Measurements from ENCODE around the gene CDC42BPB. TPM values are rescaled to one million over a fixed set of nuclear protein-coding genes. Genes with fewer than 3 reads are reported as not detected.

CDC42BPB gene
- total and polyA plus RNA-seq, 12 donors = 29.6 to 83.6 (median 69.3) TPM

- Histone ChIP-seq H3K4me1 (no peaks in the 10 kb centered on the region), H3K36me3 (peaks cover 5 to 100% (median 91%) of the 10 kb centered on the region in 9 donors), H3K27me3 (no peaks in the 10 kb centered on the region), H3K9me3 (no peaks in the 10 kb centered on the region), H3K4me3 (no peak overlapping the region), H3K27ac (no peak overlapping the region)
- intact Hi-C loops (cut with DNase I) = no loop called here
- no peak for TF ChIP-seq CTCF (IDR thresholded peaks at IDR 0.05)
- ATAC-seq (no peak), DNase-seq (no peak)
- WGBS, 2 donors = 96% methylated on average over 25 of the region's 25 CpGs
Measured at GRCh38 chr14:102971836-102972606, 85.3 kb downstream of the CDC42BPB start.

GRCh38 chr14:102971314-102971713 lies 86.0 kb downstream of the CDC42BPB start:
- Histone ChIP-seq H3K4me1 (no peaks in the 10 kb centered on the region), H3K9me3 (no peaks in the 10 kb centered on the region), H3K27me3 (no peaks in the 10 kb centered on the region), H3K4me3 (no peak overlapping the region), H3K27ac (no peak overlapping the region), H3K36me3 (peaks cover 5 to 100% (median 90%) of the 10 kb centered on the region in 9 donors)
- no peak for TF ChIP-seq CTCF (IDR thresholded peaks at IDR 0.05)
- no peak for DNase-seq
- 78 to 85% methylated on average over 9 of the region's 9 CpGs for WGBS, 2 donors
- intact Hi-C loops (cut with DNase I) = no loop called here
- ATAC-seq = no peak

- DNase-seq = no peak
- WGBS, 2 donors = 91 to 92% methylated on average over 10 of the region's 10 CpGs
- Histone ChIP-seq H3K27ac (no peak overlapping the region), H3K27me3 (no peaks in the 10 kb centered on the region), H3K4me3 (no peak overlapping the region), H3K9me3 (no peaks in the 10 kb centered on the region), H3K4me1 (no peaks in the 10 kb centered on the region), H3K36me3 (peaks cover 5 to 100% (median 89%) of the 10 kb centered on the region in 9 donors)
- no peak for ATAC-seq
- intact Hi-C loops (cut with DNase I) = no loop called here
- no peak for TF ChIP-seq CTCF (IDR thresholded peaks at IDR 0.05)
Measured at GRCh38 chr14:102970496-102970895, 86.9 kb downstream of the CDC42BPB start.

- H3K36me3 ChIP-seq = peaks cover 5 to 100% (median 89%) of the 10 kb centered on the region in 9 donors
- H3K9me3 ChIP-seq = no peaks in the 10 kb centered on the region
- H3K27ac ChIP-seq = no peak overlapping the region
- no peaks in the 10 kb centered on the region for H3K27me3 ChIP-seq
- no peak overlapping the region for H3K4me3 ChIP-seq
- no peak for TF ChIP-seq CTCF (IDR thresholded peaks at IDR 0.05)
- WGBS, 2 donors = 91 to 93% methylated on average over 11 of the region's 11 CpGs
- intact Hi-C loops (cut with DNase I) = no loop called here
- no peaks in the 10 kb centered on the region for H3K4me1 ChIP-seq
- no peak for DNase-seq
- no peak for ATAC-seq
Measured at GRCh38 chr14:102969901-102970300, 87.4 kb downstream of the CDC42BPB start.
